Fibroblast of pulmonary artery (primary cell): ENCODE data around the gene ABCC8.

Experiments
- DNase-seq: peaks from one replicate; pipeline ENCODE4 v3.0.0-alpha.2; 2010; ENCODE audit warnings: low read depth
- H3K4me3 ChIP-seq: replicated peaks from 2 replicates; pipeline ENCODE4 v1.5.1; 2011; ENCODE audit warnings: low read depth, mild to moderate bottlenecking, control low read depth, low read length, moderate library complexity
- CTCF ChIP-seq: IDR thresholded peaks from 2 replicates; pipeline ENCODE4 v1.5.1; 2011; ENCODE audit warnings: mild to moderate bottlenecking, control low read depth, low read length, inconsistent platforms; ENCODE audit errors: missing control alignments

Gene ABCC8

DNA sequence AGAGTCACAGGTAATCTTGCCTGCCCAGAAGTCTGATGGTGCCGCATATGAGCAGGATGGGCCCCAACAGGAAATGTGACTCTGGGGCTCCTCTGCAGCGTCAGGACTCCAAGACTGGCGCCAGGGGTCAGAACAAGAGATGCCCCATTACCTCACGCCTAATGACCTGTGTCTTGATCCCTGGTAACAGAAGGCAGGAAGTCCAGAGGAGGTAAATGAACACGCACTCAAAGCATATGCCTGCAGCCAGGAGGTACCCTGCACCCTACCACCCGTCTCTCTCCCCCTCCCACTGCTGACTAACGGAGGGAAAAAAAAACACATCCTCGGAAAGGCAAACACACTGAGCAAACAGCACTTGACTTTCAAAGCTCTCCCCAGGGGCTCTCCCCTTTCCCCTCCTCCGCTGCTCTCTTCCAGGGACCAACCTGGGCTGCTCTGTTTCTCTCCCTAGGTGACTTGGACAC, 37.3 kb downstream of the ABCC8 start:
- TF ChIP-seq CTCF = no peak
- DNase-seq = no peak
- no peak overlapping the region for H3K4me3 ChIP-seq

- TF ChIP-seq CTCF = no peak
- no peak overlapping the region for H3K4me3 ChIP-seq
- DNase-seq = no peak
Observed at GRCh38 chr11:17437366-17437765, 39.3 kb downstream of the ABCC8 start.

- no peak for DNase-seq
- H3K4me3 ChIP-seq = no peak overlapping the region
- TF ChIP-seq CTCF = no peak
Observed at GRCh38 chr11:17434108-17434507, 42.5 kb downstream of the ABCC8 start.

DNA sequence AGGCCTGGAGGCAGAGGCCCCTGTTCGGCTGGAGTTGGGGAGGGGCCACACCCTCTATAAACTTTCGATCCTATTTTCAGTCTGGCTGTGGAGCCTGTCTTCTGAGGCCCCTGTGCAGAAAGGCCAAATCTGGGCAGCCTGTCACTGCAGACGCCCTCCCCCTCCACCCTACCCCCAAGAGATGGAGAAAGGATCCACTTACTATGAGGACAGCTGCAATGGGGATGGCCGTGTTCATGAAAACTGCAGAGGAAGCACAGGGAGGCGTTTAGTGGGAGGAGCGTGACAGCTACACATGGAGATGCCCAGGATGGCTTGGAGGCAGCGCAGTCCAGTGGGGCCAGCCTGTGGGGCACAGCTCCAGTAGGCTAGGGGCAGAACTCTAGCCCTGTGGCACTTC, 44.6 kb downstream of the ABCC8 start:
- no peak for TF ChIP-seq CTCF
- DNase-seq = no peak
- H3K4me3 ChIP-seq = no peak overlapping the region

- no peak for TF ChIP-seq CTCF
- no peak overlapping the region for H3K4me3 ChIP-seq
- no peak for DNase-seq
Observed at GRCh38 chr11:17431139-17431538, 45.5 kb downstream of the ABCC8 start.

DNA sequence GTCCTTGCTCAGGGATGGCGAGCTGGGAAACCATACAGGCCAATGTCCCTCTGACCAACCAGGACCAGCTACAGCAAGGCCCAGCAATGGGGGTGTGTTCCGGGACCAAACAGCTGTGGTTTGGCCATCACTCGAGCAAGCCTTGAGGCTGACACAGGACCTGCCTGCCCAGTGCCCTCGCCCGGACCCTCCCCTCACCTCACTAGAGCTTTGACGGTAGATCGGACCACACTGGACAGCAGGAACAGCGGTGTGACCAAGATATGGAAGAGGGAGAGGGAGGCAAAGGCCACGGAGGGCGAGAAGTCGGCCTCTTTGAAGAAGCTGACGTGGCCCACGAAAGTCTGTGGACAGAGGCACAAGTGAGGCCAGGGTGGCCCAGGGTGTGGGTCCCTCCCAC, 46.0 kb downstream of the ABCC8 start:
- TF ChIP-seq CTCF = no peak
- no peak for DNase-seq
- H3K4me3 ChIP-seq = no peak overlapping the region

- TF ChIP-seq CTCF = no peak
- DNase-seq = no peak
- no peak overlapping the region for H3K4me3 ChIP-seq
Observed at GRCh38 chr11:17428925-17429324, 47.7 kb downstream of the ABCC8 start.
